Gastroesophageal sphincter (tissue), 4 donors: ENCODE data around the gene DPP6. TPM values are rescaled to one million over a fixed set of nuclear protein-coding genes. Genes with fewer than 3 reads are reported as not detected.
"Not testable (repeated sequence)": the region's sequence is repeated elsewhere in the genome, so short reads cannot be mapped to it uniquely, and the experiment has no call there.

ENCODE experiments used
- ATAC-seq: fragments of 150-250 bp; one replicate; pipeline ENCODE4 v1.9.1; 2016; ENCODE audit warnings: mild to moderate bottlenecking, moderate library complexity
- H3K27ac ChIP-seq, 4 donors: fragments of 200-600 bp; sonication (generic) in 3 of 4; 1 replicate in 3 of 4; 2 replicates in 1 of 4; pipeline ENCODE4 v1.5.1; 2016 to 2019
- H3K27me3 ChIP-seq: fragments of 200-600 bp; sonication (generic); one replicate; pipeline ENCODE4 v1.5.1; 2019
- H3K36me3 ChIP-seq, 2 donors: fragments of 200-600 bp; sonication (generic); one replicate each; pipeline ENCODE4 v1.5.1; 2019; ENCODE audit warnings: control low read depth in 1 of 2
- H3K4me1 ChIP-seq, 3 donors: fragments of 200-600 bp; sonication (generic); 1 replicate in 2 of 3; 2 replicates in 1 of 3; pipeline ENCODE4 v1.5.1; 2016 to 2019; ENCODE audit warnings: control low read depth in 2 of 3
- H3K4me3 ChIP-seq, 2 donors: fragments of 200-600 bp; sonication (generic); one replicate each; pipeline ENCODE4 v1.5.1; 2019; ENCODE audit warnings: mild to moderate bottlenecking in 1 of 2, moderate library complexity in 1 of 2
- H3K9me3 ChIP-seq, 3 donors: fragments of 200-600 bp; sonication (generic); one replicate each; pipeline ENCODE4 v1.5.1; 2017 to 2019; ENCODE audit warnings: control low read depth in 2 of 3
- EP300 ChIP-seq: sonication (generic); formaldehyde crosslinking; IDR thresholded peaks from one replicate; pipeline ENCODE4 v1.6.1; 2017; ENCODE audit warnings: antibody characterized with exemption, mild to moderate bottlenecking
- POLR2A ChIP-seq, 2 donors: fragments of 450-650 bp; IDR thresholded peaks; one replicate each; pipeline ENCODE4 v1.6.1; 2017; ENCODE audit warnings: antibody characterized with exemption in 2 of 2, mild to moderate bottlenecking in 2 of 2, moderate library complexity in 1 of 2
- POLR2AphosphoS5 ChIP-seq: sonication (generic); formaldehyde crosslinking; IDR thresholded peaks from one replicate; pipeline ENCODE4 v1.6.1; 2017; ENCODE audit warnings: antibody characterized with exemption
- WGBS, 2 donors: methylation state at CpG; one replicate each; pipeline ENCODE4 v1.1.5; 2018; ENCODE audit warnings: low coverage in 1 of 2; 5-methylcytosine and 5-hydroxymethylcytosine counted together
- total RNA-seq, 4 donors: library from RNA; depleted of rRNA; stranded (reverse); fragments of >200 nt; gene quantifications; one replicate each; pipeline ENCODE4 v1.1.0, GENCODE V29; 2016
- TF ChIP-seq, protein P1 (sequence below), 4 experiments: fragments of 200-600 bp in 2 of 4; fragments of 450-650 bp in 2 of 4; sonication (generic) in 1 of 4; IDR thresholded peaks; one replicate each; pipeline ENCODE4 v1.5.1; 2017 to 2019; ENCODE audit warnings: antibody characterized with exemption in 4 of 4, mild to moderate bottlenecking in 2 of 4, moderate library complexity in 2 of 4

DPP6 gene
- total RNA-seq, 4 donors from 2014 or later = 14.3 to 40.0 (median 23.1) TPM

GRCh38 chr7:154672659-154673415, 620.6 kb downstream of the DPP6 start:
- no peak for ATAC-seq
- Histone ChIP-seq H3K27ac (no peak overlapping the region), H3K4me3 (no peak overlapping the region), H3K27me3 (no peaks in the 10 kb centered on the region), H3K9me3 (no peaks in the 10 kb centered on the region), H3K36me3 (peaks cover 0 to 3% of the 10 kb centered on the region in 2 donors), H3K4me1 (no peaks in the 10 kb centered on the region)
- WGBS, 2 donors = 67 to 77% methylated on average over 2 to 4 of the region's 4 CpGs
- TF ChIP-seq EP300 = no peak
- no peak for TF ChIP-seq POLR2A (IDR thresholded peaks at IDR 0.05)
- TF ChIP-seq, protein P1, sequence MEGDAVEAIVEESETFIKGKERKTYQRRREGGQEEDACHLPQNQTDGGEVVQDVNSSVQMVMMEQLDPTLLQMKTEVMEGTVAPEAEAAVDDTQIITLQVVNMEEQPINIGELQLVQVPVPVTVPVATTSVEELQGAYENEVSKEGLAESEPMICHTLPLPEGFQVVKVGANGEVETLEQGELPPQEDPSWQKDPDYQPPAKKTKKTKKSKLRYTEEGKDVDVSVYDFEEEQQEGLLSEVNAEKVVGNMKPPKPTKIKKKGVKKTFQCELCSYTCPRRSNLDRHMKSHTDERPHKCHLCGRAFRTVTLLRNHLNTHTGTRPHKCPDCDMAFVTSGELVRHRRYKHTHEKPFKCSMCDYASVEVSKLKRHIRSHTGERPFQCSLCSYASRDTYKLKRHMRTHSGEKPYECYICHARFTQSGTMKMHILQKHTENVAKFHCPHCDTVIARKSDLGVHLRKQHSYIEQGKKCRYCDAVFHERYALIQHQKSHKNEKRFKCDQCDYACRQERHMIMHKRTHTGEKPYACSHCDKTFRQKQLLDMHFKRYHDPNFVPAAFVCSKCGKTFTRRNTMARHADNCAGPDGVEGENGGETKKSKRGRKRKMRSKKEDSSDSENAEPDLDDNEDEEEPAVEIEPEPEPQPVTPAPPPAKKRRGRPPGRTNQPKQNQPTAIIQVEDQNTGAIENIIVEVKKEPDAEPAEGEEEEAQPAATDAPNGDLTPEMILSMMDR (IDR thresholded peaks at IDR 0.05) = no peak
- no peak for TF ChIP-seq POLR2AphosphoS5

DNA sequence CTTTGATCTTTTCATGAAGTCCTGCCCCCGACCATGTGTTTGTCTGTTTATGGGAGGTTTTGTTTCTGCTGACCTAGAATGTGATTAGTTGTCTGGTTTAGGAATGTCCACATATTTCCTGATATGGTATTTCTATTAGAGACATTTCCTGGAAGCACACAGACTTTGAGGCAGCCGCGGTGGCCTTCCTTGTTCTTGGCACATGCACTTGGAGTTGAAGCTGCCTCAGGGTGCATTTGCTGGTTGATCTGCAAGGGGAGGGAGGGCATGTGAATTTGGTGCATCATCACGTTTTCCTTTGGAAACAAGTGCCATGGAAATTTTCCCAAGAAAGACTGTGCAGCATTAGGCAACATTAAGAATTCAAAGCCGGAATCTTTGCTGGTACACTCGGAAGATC, 622.0 kb downstream of the DPP6 start:
- no peaks in the 10 kb centered on the region for H3K9me3 ChIP-seq
- H3K27me3 ChIP-seq = no peaks in the 10 kb centered on the region
- ATAC-seq = no peak
- 79 to 84% methylated on average over 5 to 6 of the region's 6 CpGs for WGBS, 2 donors
- no peak overlapping the region for H3K4me3 ChIP-seq
- TF ChIP-seq POLR2A (IDR thresholded peaks at IDR 0.05) = no peak
- TF ChIP-seq EP300 = no peak
- no peak for TF ChIP-seq POLR2AphosphoS5
- TF ChIP-seq, protein P1 (IDR thresholded peaks at IDR 0.05) = no peak
- no peak overlapping the region for H3K27ac ChIP-seq
- no peaks in the 10 kb centered on the region for H3K4me1 ChIP-seq
- peaks cover 0 to 3% of the 10 kb centered on the region in 2 donors for H3K36me3 ChIP-seq

DNA sequence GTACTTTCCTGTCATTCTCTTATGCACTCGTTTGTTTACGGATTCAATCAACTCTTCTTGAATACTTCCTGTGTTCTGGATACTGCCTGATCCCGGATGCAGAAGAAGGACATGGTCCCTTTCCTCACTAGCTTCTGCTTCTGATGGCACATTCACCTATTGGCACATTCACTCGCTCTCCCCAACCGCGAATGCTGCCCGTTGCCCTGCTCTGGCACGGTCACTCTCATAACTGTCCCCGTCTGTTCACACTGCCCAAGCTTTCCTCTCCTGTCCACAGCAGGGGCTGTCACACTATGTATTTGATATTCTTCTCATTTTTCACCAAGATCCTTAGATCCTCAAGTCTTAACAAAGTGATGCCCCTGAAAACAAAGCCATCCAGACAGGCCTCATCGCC, 623.4 kb downstream of the DPP6 start:
- no peaks in the 10 kb centered on the region for H3K27me3 ChIP-seq
- no peaks in the 10 kb centered on the region for H3K9me3 ChIP-seq
- H3K27ac ChIP-seq = no peak overlapping the region
- ATAC-seq = no peak
- H3K4me3 ChIP-seq = no peak overlapping the region
- H3K36me3 ChIP-seq = peaks cover 0 to 3% of the 10 kb centered on the region in 2 donors
- WGBS, 2 donors = 84 to 85% methylated on average over 9 to 10 of the region's 10 CpGs
- no peaks in the 10 kb centered on the region for H3K4me1 ChIP-seq
- TF ChIP-seq, protein P1 (IDR thresholded peaks at IDR 0.05) = no peak
- no peak for TF ChIP-seq POLR2A (IDR thresholded peaks at IDR 0.05)
- no peak for TF ChIP-seq POLR2AphosphoS5
- no peak for TF ChIP-seq EP300

GRCh38 chr7:154676033-154676421, 623.8 kb downstream of the DPP6 start:
- not testable (repeated sequence) for H3K4me1 ChIP-seq, H3K27ac ChIP-seq, ATAC-seq, H3K36me3 ChIP-seq, H3K27me3 ChIP-seq, H3K4me3 ChIP-seq, H3K9me3 ChIP-seq
- WGBS, 2 donors = 94% methylated on average over 3 of the region's 11 CpGs; no CpG with 5 or more reads in 1 of the 2 donors

GRCh38 chr7:154676422-154677073, 624.4 kb downstream of the DPP6 start:
- no peak overlapping the region for H3K4me3 ChIP-seq
- ATAC-seq = no peak
- H3K4me1 ChIP-seq = no peaks in the 10 kb centered on the region
- TF ChIP-seq, protein P1 (IDR thresholded peaks at IDR 0.05) = no peak
- TF ChIP-seq POLR2AphosphoS5 (no peak), EP300 (no peak), POLR2A (IDR thresholded peaks at IDR 0.05) (no peak)
- no peaks in the 10 kb centered on the region for H3K36me3 ChIP-seq
- no peak overlapping the region for H3K27ac ChIP-seq
- H3K9me3 ChIP-seq = no peaks in the 10 kb centered on the region
- 51 to 83% methylated on average over 5 of the region's 10 CpGs for WGBS, 2 donors
- no peaks in the 10 kb centered on the region for H3K27me3 ChIP-seq
